ENCODE data around the gene BLACAT1. TPM values are rescaled to one million over a fixed set of nuclear protein-coding genes. Genes with fewer than 3 reads are reported as not detected.
"Not testable (repeated sequence)": the region's sequence is repeated elsewhere in the genome, so short reads cannot be mapped to it uniquely, and the experiment has no call there.

Gene BLACAT1
- polyA plus RNA-seq, 10 donors, result 0.05 TPM; not detected in 9

- no peak for DNase-seq
Measured at GRCh38 chr1:205441716-205442050, 14.2 kb downstream of the BLACAT1 start.

- no peak for DNase-seq
Measured at GRCh38 chr1:205441318-205441633, 14.6 kb downstream of the BLACAT1 start.

GRCh38 chr1:205440476-205441317 is 15.1 kb downstream of the BLACAT1 start:
- peak in 1 of 3 donors; percentile 46 for DNase-seq

- no peak for DNase-seq
Measured at GRCh38 chr1:205440121-205440475, 15.7 kb downstream of the BLACAT1 start.

GRCh38 chr1:205438213-205439158 is 17.4 kb downstream of the BLACAT1 start:
- peak; percentile 54 to 83 (median 58) for DNase-seq

- no peak for DNase-seq
Measured at GRCh38 chr1:205437570-205437969, 18.3 kb downstream of the BLACAT1 start.

GRCh38 chr1:205436776-205437410 is 19.0 kb downstream of the BLACAT1 start:
- DNase-seq, result no peak

GRCh38 chr1:205435578-205436573 is 20.0 kb downstream of the BLACAT1 start:
- peak in 1 of 3 donors; percentile 36 for DNase-seq

GRCh38 chr1:205434738-205435137 is 21.1 kb downstream of the BLACAT1 start:
- DNase-seq, result no peak

GRCh38 chr1:205432692-205433091 is 23.2 kb downstream of the BLACAT1 start:
- DNase-seq, result not testable (repeated sequence)

- DNase-seq, result no peak
Measured at GRCh38 chr1:205432116-205432515, 23.7 kb downstream of the BLACAT1 start.

GRCh38 chr1:205430696-205431305 is 25.0 kb downstream of the BLACAT1 start:
- DNase-seq, result peak; percentile 38 to 84 (median 62)

- DNase-seq, result no peak
Measured at GRCh38 chr1:205429762-205430695, 25.8 kb downstream of the BLACAT1 start.

- no peak for DNase-seq
Measured at GRCh38 chr1:205424901-205425600, 30.8 kb downstream of the BLACAT1 start.

- DNase-seq, result no peak
Measured at GRCh38 chr1:205423814-205424399, 31.9 kb downstream of the BLACAT1 start.

- no peak for DNase-seq
Measured at GRCh38 chr1:205422993-205423642, 32.7 kb downstream of the BLACAT1 start.

GRCh38 chr1:205421798-205422197 is 34.0 kb downstream of the BLACAT1 start, which contains the start of gene LEMD1:
LEMD1 (minus strand) TSS chr1:205422056; CDS start chr1:205420536, 1,520 bp downstream.
- no peak for DNase-seq

- no peak for DNase-seq
Measured at GRCh38 chr1:205420938-205421337, 34.9 kb downstream of the BLACAT1 start.
